HEK293T (cell line): ENCODE data around the gene ZNF324.

Experiments used
- ARNT ChIP-seq: fragments of 450-650 bp; IDR thresholded peaks from 2 replicates; pipeline ENCODE4 v1.6.1; 2017; ENCODE audit warnings: mild to moderate bottlenecking
- BHLHE40 ChIP-seq: fragments of 450-650 bp; IDR thresholded peaks from 2 replicates; pipeline ENCODE4 v1.6.1; 2016; ENCODE audit warnings: mild to moderate bottlenecking, moderate library complexity, borderline replicate concordance
- CTBP1 ChIP-seq: fragments of 450-650 bp; IDR thresholded peaks from 2 replicates; pipeline ENCODE4 v1.6.1; 2016; ENCODE audit warnings: borderline replicate concordance
- FOXA1 ChIP-seq: fragments of 450-650 bp; IDR thresholded peaks from 2 replicates; pipeline ENCODE4 v1.6.1; 2016; ENCODE audit warnings: mild to moderate bottlenecking
- FOXK2 ChIP-seq: fragments of 450-650 bp; IDR thresholded peaks from 2 replicates; pipeline ENCODE4 v1.6.1; 2016; ENCODE audit warnings: mild to moderate bottlenecking
- FOXM1 ChIP-seq: fragments of 450-650 bp; IDR thresholded peaks from 2 replicates; pipeline ENCODE4 v1.6.1; 2017; ENCODE audit warnings: mild to moderate bottlenecking, borderline replicate concordance
- HDGF ChIP-seq: fragments of 450-650 bp; IDR thresholded peaks from 2 replicates; pipeline ENCODE4 v1.6.1; 2017; ENCODE audit warnings: antibody characterized with exemption, borderline replicate concordance
- L3MBTL2 ChIP-seq: fragments of 450-650 bp; conservative IDR thresholded peaks from 2 replicates; pipeline ENCODE4 v1.6.1; 2016; ENCODE audit warnings: mild to moderate bottlenecking
- NFRKB ChIP-seq: fragments of 450-650 bp; IDR thresholded peaks from 2 replicates; pipeline ENCODE4 v1.6.1; 2016; ENCODE audit warnings: mild to moderate bottlenecking, moderate library complexity
- PKNOX1 ChIP-seq: fragments of 450-650 bp; IDR thresholded peaks from 2 replicates; pipeline ENCODE4 v1.6.1; 2016
- SP1 ChIP-seq: fragments of 450-650 bp; IDR thresholded peaks from 2 replicates; pipeline ENCODE4 v1.6.1; 2017
- SUZ12 ChIP-seq: fragments of 450-650 bp; IDR thresholded peaks from 2 replicates; pipeline ENCODE4 v1.6.1; 2016; ENCODE audit warnings: mild to moderate bottlenecking
- TARDBP ChIP-seq: fragments of 450-650 bp; IDR thresholded peaks from 2 replicates; pipeline ENCODE4 v1.6.1; 2016
- ZNF384 ChIP-seq: fragments of 450-650 bp; IDR thresholded peaks from 2 replicates; pipeline ENCODE4 v1.6.1; 2016

GRCh38 chr19:58455306-58455705, 11.6 kb upstream of the ZNF324 start:
- TF ChIP-seq ZNF384 (no peak), SP1 (no peak), BHLHE40 (no peak), ARNT (no peak), L3MBTL2 (no peak), NFRKB (no peak), FOXK2 (no peak), PKNOX1 (no peak), CTBP1 (no peak), FOXM1 (no peak), FOXA1 (no peak), HDGF (no peak), SUZ12 (no peak), TARDBP (no peak)
